Mesenchymal stem cell (in vitro differentiated cells and primary cell): Measurements from ENCODE around the gene ST3GAL4.

Source experiments
- DNase-seq: peaks from one replicate; pipeline ENCODE4 v3.0.0-alpha.2; 2013
- H2AFZ ChIP-seq: one replicate; pipeline ENCODE4 v1.6.1; 2013; ENCODE audit warnings: low read depth, mild to moderate bottlenecking, control low read depth, inconsistent platforms, low read length, moderate library complexity
- H2AK5ac ChIP-seq: 2 replicates; pipeline ENCODE4 v1.6.1; 2013; ENCODE audit warnings: low read length, moderate library complexity, mild to moderate bottlenecking, inconsistent platforms; ENCODE audit not compliant: severe bottlenecking
- H2BK120ac ChIP-seq: one replicate; pipeline ENCODE4 v1.6.1; 2013; ENCODE audit warnings: low read depth, mild to moderate bottlenecking, inconsistent platforms, low read length, moderate library complexity
- H2BK12ac ChIP-seq, 2 experiments: one replicate each; pipeline ENCODE4 v1.6.1; 2013; ENCODE audit warnings: inconsistent platforms in 2 of 2, low read length in 2 of 2, mild to moderate bottlenecking in 2 of 2, moderate library complexity in 2 of 2, control low read depth in 1 of 2
- H2BK15ac ChIP-seq: one replicate; pipeline ENCODE4 v1.6.1; 2013; ENCODE audit warnings: mild to moderate bottlenecking, low read depth, inconsistent platforms; ENCODE audit not compliant: poor library complexity, severe bottlenecking
- H2BK5ac ChIP-seq: 2 replicates; pipeline ENCODE4 v1.6.1; 2013; ENCODE audit warnings: low read depth, mild to moderate bottlenecking, low read length, control low read depth, inconsistent platforms; ENCODE audit not compliant: poor library complexity, severe bottlenecking
- H3K14ac ChIP-seq, 2 experiments: one replicate each; pipeline ENCODE4 v1.6.1; 2013; ENCODE audit warnings: inconsistent platforms in 2 of 2, low read length in 2 of 2, control low read depth in 1 of 2, mild to moderate bottlenecking in 1 of 2, moderate library complexity in 1 of 2
- H3K18ac ChIP-seq, 2 experiments: one replicate each; pipeline ENCODE4 v1.6.1; 2013; ENCODE audit warnings: inconsistent platforms in 2 of 2, low read length in 2 of 2, control low read depth in 1 of 2, low read depth in 1 of 2, mild to moderate bottlenecking in 1 of 2
- H3K23ac ChIP-seq, 2 experiments: one replicate each; pipeline ENCODE4 v1.6.1; 2013; ENCODE audit warnings: inconsistent platforms in 2 of 2, low read length in 2 of 2, mild to moderate bottlenecking in 2 of 2, moderate library complexity in 2 of 2, control low read depth in 1 of 2
- H3K27ac ChIP-seq: 2 replicates; pipeline ENCODE4 v1.5.1; 2013; ENCODE audit warnings: mild to moderate bottlenecking, moderate library complexity, low read length, control low read depth, inconsistent platforms; ENCODE audit not compliant: poor library complexity, severe bottlenecking
- H3K27me3 ChIP-seq, 2 experiments: 2 replicates each; pipeline versions ENCODE4 v1.6.1 to v1.7.0; 2013; ENCODE audit warnings: low read length in 2 of 2, mild to moderate bottlenecking in 2 of 2, moderate library complexity in 2 of 2, control low read depth in 1 of 2, inconsistent platforms in 1 of 2; ENCODE audit not compliant: control insufficient read depth in 1 of 2, insufficient read depth in 1 of 2
- H3K36me3 ChIP-seq, 2 experiments: 2 replicates each; pipeline versions ENCODE4 v1.6.1 to v1.7.0; 2013; ENCODE audit warnings: low read length in 2 of 2, control low read depth in 1 of 2, inconsistent platforms in 1 of 2, low read depth in 1 of 2, mild to moderate bottlenecking in 1 of 2; ENCODE audit not compliant: insufficient read depth in 2 of 2, control insufficient read depth in 1 of 2
- H3K4ac ChIP-seq, 2 experiments: one replicate each; pipeline ENCODE4 v1.6.1; 2013; ENCODE audit warnings: inconsistent platforms in 2 of 2, low read length in 2 of 2, mild to moderate bottlenecking in 2 of 2, moderate library complexity in 2 of 2, control low read depth in 1 of 2, low read depth in 1 of 2
- H3K4me1 ChIP-seq: 2 replicates; pipeline ENCODE4 v1.6.1; 2013; ENCODE audit warnings: low read depth, low read length, control low read depth; ENCODE audit not compliant: control insufficient read depth, insufficient read depth
- H3K4me2 ChIP-seq: 2 replicates; pipeline ENCODE4 v1.6.1; 2013; ENCODE audit warnings: low read length, mild to moderate bottlenecking, inconsistent platforms; ENCODE audit not compliant: poor library complexity, severe bottlenecking
- H3K4me3 ChIP-seq, 2 experiments: 2 replicates each; pipeline versions ENCODE4 v1.5.1 to v1.7.0; 2013; ENCODE audit warnings: low read length in 2 of 2, mild to moderate bottlenecking in 2 of 2, control low read depth in 1 of 2, low read depth in 1 of 2; ENCODE audit not compliant: insufficient read depth in 1 of 2
- H3K79me1 ChIP-seq: replicated peaks from 2 replicates; pipeline ENCODE4 v1.6.1; 2013; ENCODE audit warnings: mild to moderate bottlenecking, control low read depth, low read length, inconsistent platforms; ENCODE audit not compliant: poor library complexity, severe bottlenecking
- H3K9ac ChIP-seq: 2 replicates; pipeline ENCODE4 v1.7.0; 2013; ENCODE audit warnings: mild to moderate bottlenecking, low read length, moderate library complexity
- H3K9me3 ChIP-seq: 2 replicates; pipeline ENCODE4 v1.7.0; 2013; ENCODE audit warnings: mild to moderate bottlenecking, low read length; ENCODE audit not compliant: control insufficient read depth
- H4K8ac ChIP-seq: one replicate; pipeline ENCODE4 v1.6.1; 2013; ENCODE audit warnings: inconsistent platforms, mild to moderate bottlenecking, low read length, moderate library complexity
- H4K91ac ChIP-seq: one replicate; pipeline ENCODE4 v1.6.1; 2013; ENCODE audit warnings: mild to moderate bottlenecking, low read length, inconsistent platforms
- WGBS: methylation state at CpG from one replicate; pipeline ENCODE4 v1.1.7; 2013; ENCODE audit warnings: mixed read lengths; 5-methylcytosine and 5-hydroxymethylcytosine counted together

ST3GAL4 gene

GRCh38 chr11:126431401-126432064, 76.0 kb downstream of the ST3GAL4 start:
- Histone ChIP-seq H3K4ac (peak overlapping the region; percentile 7 to 52), H3K4me3 (peak overlapping the region in 1 of 2 experiments; percentile 36), H3K14ac (peak overlapping the region in 1 of 2 experiments; percentile 86), H2BK15ac (peak overlapping the region; percentile 30), H3K9me3 (no peaks in the 10 kb centered on the region), H3K4me2 (no peak overlapping the region), H2BK120ac (peak overlapping the region; percentile 78), H3K79me1 (no peaks in the 10 kb centered on the region), H2AK5ac (peak overlapping the region; percentile 43), H4K91ac (peak overlapping the region; percentile 96), H2AFZ (peak overlapping the region; percentile 32), H3K4me1 (peaks cover 34% of the 10 kb centered on the region), H3K27ac (no peak overlapping the region), H3K36me3 (peaks cover 0 to 5% of the 10 kb centered on the region in 2 experiments), H2BK5ac (no peak overlapping the region), H3K18ac (peak overlapping the region; percentile 72 to 96), H3K9ac (peak overlapping the region; percentile 80), H4K8ac (peak overlapping the region; percentile 91), H3K23ac (no peak overlapping the region), H2BK12ac (peak overlapping the region; percentile 70 to 85), H3K27me3 (no peaks in the 10 kb centered on the region)
- WGBS, result 69% methylated on average over 23 of the region's 23 CpGs
- DNase-seq, result peak; percentile 72

GRCh38 chr11:126432065-126432461, 76.6 kb downstream of the ST3GAL4 start:
- H2BK15ac ChIP-seq, result no peak overlapping the region
- no peak for DNase-seq
- peaks cover 0 to 7% of the 10 kb centered on the region in 2 experiments for H3K36me3 ChIP-seq
- H3K9me3 ChIP-seq, result no peaks in the 10 kb centered on the region
- H3K4me2 ChIP-seq, result no peak overlapping the region
- H2AFZ ChIP-seq, result peak overlapping the region; percentile 32
- WGBS, result 90% methylated on average over 2 of the region's 3 CpGs
- H3K79me1 ChIP-seq, result no peaks in the 10 kb centered on the region
- peak overlapping the region; percentile 91 for H4K8ac ChIP-seq
- peak overlapping the region in 1 of 2 experiments; percentile 92 for H2BK12ac ChIP-seq
- H3K18ac ChIP-seq, result peak overlapping the region; percentile 71 to 94
- H3K27ac ChIP-seq, result no peak overlapping the region
- H2AK5ac ChIP-seq, result peak overlapping the region; percentile 65
- no peak overlapping the region for H3K23ac ChIP-seq
- H4K91ac ChIP-seq, result peak overlapping the region; percentile 29
- no peaks in the 10 kb centered on the region for H3K27me3 ChIP-seq
- no peak overlapping the region for H2BK5ac ChIP-seq
- peaks cover 30% of the 10 kb centered on the region for H3K4me1 ChIP-seq
- peak overlapping the region in 1 of 2 experiments; percentile 36 for H3K4me3 ChIP-seq
- H3K14ac ChIP-seq, result peak overlapping the region in 1 of 2 experiments; percentile 53
- peak overlapping the region; percentile 78 for H2BK120ac ChIP-seq
- H3K9ac ChIP-seq, result peak overlapping the region; percentile 80
- peak overlapping the region; percentile 81 to 89 for H3K4ac ChIP-seq

- H3K79me1 ChIP-seq, result no peaks in the 10 kb centered on the region
- no peak overlapping the region for H3K14ac ChIP-seq
- H3K4me1 ChIP-seq, result peaks cover 26% of the 10 kb centered on the region
- no peak overlapping the region for H3K4me2 ChIP-seq
- H2AK5ac ChIP-seq, result no peak overlapping the region
- H4K8ac ChIP-seq, result peak overlapping the region; percentile 91
- H2BK120ac ChIP-seq, result no peak overlapping the region
- H3K27ac ChIP-seq, result no peak overlapping the region
- no peaks in the 10 kb centered on the region for H3K27me3 ChIP-seq
- H2AFZ ChIP-seq, result no peak overlapping the region
- H3K9me3 ChIP-seq, result no peaks in the 10 kb centered on the region
- H3K9ac ChIP-seq, result peak overlapping the region; percentile 80
- no peak overlapping the region for H3K18ac ChIP-seq
- no peak overlapping the region for H3K23ac ChIP-seq
- no peak overlapping the region for H2BK5ac ChIP-seq
- no peak overlapping the region for H4K91ac ChIP-seq
- no peak overlapping the region for H2BK15ac ChIP-seq
- 97% methylated on average over 5 of the region's 6 CpGs for WGBS
- H3K4ac ChIP-seq, result no peak overlapping the region
- no peak for DNase-seq
- H2BK12ac ChIP-seq, result peak overlapping the region in 1 of 2 experiments; percentile 92
- peaks cover 0 to 8% of the 10 kb centered on the region in 2 experiments for H3K36me3 ChIP-seq
- no peak overlapping the region for H3K4me3 ChIP-seq
Observed at GRCh38 chr11:126432525-126432924, 77.0 kb downstream of the ST3GAL4 start.

GRCh38 chr11:126433244-126433846, 77.9 kb downstream of the ST3GAL4 start:
- H3K18ac ChIP-seq, result no peak overlapping the region
- no peak overlapping the region for H3K9ac ChIP-seq
- peaks cover 24% of the 10 kb centered on the region for H3K4me1 ChIP-seq
- WGBS, result 91% methylated on average over 11 of the region's 11 CpGs
- no peak overlapping the region for H3K4ac ChIP-seq
- peak overlapping the region; percentile 68 for H2BK15ac ChIP-seq
- no peak overlapping the region for H4K8ac ChIP-seq
- no peak overlapping the region for H3K4me2 ChIP-seq
- no peaks in the 10 kb centered on the region for H3K79me1 ChIP-seq
- no peaks in the 10 kb centered on the region for H3K27me3 ChIP-seq
- H3K9me3 ChIP-seq, result no peaks in the 10 kb centered on the region
- H2AFZ ChIP-seq, result no peak overlapping the region
- H2BK120ac ChIP-seq, result no peak overlapping the region
- H3K27ac ChIP-seq, result no peak overlapping the region
- no peak overlapping the region for H2BK5ac ChIP-seq
- H4K91ac ChIP-seq, result no peak overlapping the region
- H3K23ac ChIP-seq, result no peak overlapping the region
- no peak overlapping the region for H2AK5ac ChIP-seq
- H3K4me3 ChIP-seq, result no peak overlapping the region
- H3K36me3 ChIP-seq, result peaks cover 0 to 8% of the 10 kb centered on the region in 2 experiments
- H2BK12ac ChIP-seq, result no peak overlapping the region
- no peak for DNase-seq
- no peak overlapping the region for H3K14ac ChIP-seq
